ENCODE measurements around the gene SZT2.

The SZT2 gene

DNA sequence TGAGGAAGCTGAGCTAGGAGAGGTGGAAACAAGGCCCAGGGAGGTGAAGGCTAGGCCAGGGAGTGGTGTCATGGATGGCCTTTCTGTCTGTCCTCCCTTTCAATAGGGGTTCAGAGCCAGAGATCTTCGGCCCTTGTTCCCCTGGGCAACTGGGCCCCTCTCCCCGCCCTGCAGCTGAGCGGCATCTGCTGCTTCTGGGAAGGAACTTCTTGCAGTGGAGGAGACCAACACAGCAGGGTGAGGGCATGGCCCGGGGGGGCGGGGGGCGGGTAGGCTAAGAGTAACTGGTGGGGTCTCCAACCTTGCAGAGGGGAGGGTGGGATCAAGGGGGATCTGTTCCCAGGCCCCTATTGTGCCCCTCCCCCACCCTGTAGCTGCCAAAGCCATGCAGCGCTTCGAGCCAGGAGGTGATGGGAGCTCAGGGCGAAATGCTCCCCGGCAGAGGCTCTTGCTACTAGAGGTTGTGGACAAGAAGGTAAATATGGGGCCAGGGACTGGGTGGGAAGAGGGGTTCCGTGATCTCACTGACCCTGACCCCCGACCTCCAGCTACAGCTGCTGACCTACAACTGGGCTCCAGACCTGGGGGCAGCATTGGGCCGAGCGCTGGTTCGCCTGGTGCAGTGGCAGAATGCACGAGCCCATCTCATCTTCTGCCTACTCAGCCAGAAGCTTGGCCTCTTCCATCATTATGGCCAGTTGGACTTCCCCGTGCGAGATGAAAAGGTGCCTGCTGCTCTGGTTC is 52.4 kb downstream of the SZT2 start:
- DNase-seq (ENCODE audit: low read depth), result no peak

DNA sequence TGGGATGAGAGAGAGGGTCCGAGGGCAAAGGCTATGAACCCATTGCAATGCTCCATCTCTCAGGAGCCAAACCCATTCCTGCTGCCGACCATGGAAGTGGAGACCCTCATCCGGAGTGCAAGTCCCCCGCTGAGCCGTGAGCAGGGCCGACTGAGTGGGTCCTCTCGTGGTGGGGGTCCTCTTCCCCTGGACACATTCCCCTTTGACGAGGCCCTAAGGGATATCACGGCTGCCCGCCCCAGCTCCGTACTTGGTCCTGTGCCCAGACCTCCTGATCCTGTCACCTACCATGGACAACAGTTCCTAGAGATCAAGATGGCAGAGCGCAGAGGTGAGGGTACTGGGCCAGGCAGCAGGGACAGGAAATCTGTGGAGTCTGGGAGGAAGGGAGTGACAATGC is 53.1 kb downstream of the SZT2 start:
- no peak for DNase-seq (ENCODE audit: low read depth)

DNA sequence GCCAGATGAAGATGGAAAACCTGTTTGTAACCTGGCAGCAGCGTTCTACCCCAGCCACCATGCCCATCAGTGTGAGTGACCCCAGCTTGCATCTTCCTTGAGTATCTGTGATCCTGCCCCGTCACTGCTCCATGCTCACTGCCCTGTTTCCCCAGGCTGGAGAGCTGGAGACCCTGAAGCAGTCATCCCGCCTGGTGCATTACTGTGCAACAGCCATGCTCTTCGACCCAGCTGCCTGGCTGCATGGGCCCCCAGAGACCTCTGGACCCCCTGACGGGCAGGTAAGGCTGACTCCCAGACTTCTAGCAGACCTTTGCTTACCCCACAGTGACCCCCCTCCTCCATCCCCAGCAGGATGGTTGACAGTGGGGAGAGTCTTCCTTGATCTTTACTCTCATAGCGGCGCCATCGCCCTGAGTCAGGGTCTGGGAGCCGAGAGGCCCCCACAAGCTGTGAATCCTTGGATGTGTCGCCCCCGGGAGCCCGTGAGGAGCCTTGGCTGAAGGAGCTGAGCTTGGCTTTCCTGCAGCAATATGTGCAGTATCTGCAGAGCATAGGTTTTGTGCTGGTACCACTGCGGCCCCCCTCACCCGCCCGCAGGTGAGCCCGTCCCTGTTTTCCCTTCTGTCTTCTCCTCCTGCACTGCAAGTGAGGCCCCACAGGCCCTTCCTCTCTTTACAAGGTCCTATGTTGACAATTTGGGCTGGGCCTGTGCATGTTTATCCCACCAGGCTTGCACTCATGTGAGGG is 53.7 kb downstream of the SZT2 start:
- DNase-seq (ENCODE audit: low read depth), result no peak

DNA sequence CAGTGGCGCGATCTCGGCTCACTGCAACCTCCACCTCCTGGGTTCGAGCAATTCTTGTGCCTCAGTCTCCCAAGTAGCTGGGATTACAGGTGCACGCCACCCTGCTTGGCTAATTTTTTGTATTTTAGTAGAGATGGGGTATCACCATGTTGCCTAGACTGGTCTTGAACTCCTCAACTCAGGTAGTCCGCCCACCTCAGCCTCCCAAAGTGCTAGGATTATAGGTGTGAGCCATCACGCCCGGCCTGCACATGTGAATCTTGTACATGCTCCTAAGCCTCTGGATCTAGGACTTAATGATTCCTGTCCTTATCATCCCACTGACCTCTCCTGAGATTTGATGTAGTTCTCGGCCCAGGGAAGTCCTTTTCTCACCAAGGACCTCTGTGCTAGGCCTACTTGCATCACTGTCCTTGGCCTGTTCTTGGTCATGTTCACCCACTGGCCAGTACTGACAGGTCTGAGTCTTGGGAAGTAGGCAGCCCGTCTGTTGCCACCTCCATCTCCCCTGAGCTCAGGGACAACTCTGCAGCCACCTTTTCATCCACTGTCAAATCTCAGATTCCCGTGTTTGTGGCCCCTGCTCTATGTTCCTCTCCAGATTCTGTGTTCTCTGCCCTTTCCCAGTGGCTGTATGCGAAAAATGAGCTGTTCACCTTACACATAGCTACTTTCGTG is 54.6 kb downstream of the SZT2 start:
- DNase-seq (ENCODE audit: low read depth), result no peak

DNA sequence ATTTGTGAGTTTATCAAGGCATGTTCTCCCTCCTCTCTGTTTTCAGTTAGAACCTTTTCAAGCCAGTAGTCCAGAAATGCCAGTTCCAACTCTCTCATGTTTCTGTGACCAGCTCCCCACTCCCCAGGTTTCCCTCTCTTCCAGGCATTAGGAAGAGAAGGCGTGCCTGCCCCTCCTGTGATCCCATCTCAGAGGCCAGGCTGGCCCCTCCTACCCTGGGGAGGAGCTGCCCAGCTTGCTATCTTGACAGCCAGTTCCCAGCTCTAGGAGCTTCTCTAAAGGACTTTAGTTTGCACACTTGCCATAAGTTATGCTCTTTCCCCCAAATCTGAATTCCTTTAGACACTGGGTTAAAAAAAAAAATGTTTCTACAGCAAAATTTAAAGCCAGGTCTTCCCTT is 55.1 kb downstream of the SZT2 start:
- DNase-seq (ENCODE audit: low read depth), result no peak

DNA sequence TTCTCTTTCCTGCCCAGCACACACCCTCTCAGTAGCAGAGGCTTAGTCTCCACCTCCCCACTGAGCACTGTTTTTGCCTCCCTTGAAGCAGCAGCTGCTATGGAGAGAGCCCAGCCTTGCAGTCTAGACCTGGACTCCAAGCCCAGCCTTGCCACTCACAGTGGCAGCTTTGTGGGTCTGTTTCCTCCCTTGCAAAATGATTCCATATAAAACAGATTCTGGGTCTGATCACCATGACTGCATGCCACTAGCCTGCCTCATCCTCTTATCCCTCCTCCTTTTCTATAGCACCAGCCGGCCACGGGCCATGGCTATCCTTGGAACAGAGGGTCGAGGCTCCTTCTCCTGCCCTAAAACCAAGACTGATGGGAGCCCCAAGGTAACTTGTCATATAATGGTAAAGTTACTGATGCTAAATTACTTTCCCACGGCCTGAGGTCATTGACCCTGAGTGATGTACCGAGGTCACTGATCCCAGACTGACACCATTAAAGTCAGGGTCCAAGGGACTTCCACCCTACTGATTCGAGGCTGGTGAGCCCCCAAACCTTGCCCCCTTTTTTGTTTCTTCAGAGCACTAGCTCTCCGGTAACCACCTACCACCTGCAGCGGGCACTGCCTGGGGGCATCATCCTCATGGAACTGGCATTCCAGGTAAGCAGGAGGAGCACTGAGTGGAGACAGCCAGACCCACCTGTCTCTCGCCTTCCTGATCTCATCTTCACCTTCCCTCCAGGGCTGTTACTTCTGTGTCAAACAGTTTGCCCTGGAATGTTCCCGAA is 56.1 kb downstream of the SZT2 start:
- DNase-seq (ENCODE audit: low read depth), result no peak

DNA sequence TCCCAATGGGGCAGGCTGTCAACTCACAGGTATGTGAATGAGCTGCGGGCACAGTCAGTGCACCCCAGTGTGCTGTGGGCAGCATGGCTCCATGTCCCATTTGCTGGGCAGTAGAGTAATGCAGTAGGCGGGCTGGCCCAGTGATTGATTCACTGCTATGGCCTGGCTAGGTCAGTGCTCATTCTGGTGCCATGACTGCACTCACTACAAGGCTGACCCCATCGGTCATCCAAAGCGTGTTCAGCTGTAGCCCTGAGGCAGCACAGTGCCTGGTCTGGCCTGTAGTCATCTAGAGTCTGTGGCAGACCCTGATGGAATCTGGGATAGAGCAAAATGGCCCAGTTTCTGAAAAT is 56.7 kb downstream of the SZT2 start:
- DNase-seq (ENCODE audit: low read depth), result no peak

DNA sequence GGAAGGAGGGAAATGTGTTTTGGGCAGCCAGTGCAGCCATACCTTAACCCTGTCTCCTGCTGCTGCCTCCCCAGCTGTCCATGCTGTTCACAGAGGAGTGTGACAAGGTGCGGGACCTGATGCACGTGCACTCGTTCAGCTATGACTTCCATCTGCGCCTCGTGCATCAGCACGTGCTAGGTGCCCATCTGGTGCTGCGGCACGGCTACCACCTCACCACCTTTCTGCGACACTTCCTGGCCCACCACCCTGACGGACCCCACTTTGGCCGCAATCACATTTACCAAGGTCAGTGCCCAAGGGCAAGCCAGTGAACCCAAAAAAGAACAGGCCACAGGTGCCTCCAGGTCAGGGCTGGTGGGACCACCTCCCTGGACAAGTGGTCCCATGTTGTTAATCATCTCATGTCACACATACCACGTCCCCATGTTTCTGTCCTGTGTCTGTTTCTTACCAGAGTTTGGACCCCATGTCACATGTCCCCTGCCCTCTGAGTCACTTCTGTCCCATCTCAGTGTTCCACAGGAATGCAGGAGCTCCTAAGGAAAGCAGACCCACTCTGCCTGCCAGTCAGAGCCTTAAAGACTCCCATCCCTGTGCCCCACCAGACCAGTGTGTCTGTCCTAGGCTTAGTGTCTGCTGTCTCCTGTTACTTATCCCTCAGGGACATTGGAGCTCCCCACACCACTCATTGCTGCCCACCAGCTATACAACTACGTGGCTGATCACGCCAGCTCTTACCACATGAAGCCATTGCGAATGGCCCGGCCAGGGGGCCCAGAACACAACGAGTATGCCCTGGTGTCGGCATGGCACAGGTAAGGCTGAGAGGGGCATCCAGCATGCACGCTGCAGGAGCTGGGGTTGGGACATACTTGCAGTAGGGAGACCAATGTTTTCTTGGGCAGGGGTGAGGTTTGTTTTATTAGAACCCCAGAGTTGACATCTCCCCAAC is 57.5 kb downstream of the SZT2 start:
- DNase-seq (ENCODE audit: low read depth), result no peak

DNA sequence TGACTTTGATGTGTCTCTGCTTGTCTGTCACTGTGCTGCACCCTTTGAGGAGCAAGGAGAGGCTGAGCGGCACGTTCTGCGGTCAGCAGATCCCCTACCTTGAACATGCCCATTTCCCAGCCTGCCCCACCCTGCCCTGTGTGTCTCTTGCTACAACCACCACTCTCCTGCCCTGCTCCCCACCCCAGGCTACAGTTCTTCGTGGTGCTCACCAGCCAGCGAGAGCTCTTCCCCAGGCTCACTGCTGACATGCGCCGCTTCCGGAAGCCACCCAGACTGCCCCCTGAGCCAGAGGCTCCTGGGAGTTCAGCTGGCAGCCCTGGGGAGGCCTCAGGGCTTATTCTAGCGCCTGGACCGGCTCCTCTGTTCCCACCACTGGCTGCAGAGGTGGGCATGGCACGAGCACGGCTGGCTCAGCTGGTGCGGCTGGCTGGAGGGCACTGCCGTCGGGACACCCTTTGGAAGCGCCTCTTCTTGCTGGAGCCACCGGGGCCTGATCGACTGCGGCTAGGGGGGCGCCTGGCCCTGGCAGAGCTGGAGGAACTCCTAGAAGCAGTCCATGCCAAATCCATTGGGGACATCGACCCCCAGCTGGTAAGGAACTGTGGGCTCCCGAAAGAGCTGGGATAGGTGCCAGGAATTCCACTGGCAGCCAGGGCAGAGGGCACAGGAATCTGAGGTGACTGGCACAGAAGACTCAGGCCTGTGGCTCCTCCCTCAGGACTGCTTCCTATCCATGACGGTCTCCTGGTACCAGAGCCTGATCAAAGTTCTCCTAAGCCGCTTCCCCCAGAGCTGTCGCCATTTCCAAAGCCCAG is 58.4 kb downstream of the SZT2 start:
- DNase-seq (ENCODE audit: low read depth), result no peak

DNA sequence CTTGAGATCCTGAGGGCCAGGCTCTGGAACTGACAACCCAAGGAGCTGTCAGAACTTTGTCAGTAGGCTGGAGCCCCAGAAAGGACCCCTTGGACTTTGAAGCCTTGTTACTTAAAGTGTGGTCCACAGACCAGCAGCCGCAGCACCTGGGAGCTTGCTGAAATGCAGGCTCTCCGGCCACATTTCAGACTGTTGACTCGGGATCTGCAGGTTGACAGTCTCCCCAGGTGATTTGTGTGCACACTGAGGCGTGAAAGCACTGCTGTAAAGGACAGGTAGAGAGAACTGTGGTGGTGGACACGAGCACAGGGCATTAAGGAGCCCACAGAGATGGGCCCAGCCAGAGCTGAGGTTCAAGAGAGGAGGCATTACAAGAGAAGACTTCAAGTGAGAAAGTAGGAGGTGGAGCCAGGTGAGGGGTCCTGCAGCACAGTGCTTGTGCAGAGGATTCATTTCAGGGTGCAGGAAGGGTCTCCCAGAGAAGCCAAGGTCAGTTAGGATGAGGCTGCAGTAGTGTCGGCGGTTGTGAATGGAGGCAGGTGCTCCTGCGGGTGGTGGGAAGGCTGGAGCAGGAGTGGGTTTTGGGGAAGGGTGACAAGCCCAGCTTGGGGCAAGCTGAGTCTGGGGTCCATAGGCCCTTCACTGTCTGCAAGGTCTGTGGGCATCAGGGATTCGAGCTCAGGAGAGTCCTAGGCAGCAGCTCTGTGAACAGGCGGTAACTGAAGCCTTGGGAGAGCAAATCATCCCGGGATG is 59.4 kb downstream of the SZT2 start:
- DNase-seq (ENCODE audit: low read depth), result no peak

DNA sequence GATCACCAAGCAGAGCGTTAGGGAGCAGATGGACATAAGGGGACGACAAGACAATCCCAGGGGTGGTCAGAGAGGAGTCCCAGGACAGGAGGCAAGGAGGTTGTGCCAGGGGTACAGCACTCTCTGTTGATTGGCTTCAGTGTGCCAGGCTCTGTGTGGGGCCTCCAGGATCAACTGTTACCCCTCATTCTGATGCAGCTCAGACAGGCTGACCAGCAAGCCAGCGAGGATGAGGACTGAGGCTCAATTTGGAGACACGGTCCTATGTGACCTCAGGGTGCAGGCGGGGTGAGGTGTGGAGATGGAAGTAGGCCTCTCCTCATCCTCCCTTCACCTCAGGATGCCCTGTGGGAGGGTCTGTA is 60.0 kb downstream of the SZT2 start:
- no peak for DNase-seq (ENCODE audit: low read depth)

DNA sequence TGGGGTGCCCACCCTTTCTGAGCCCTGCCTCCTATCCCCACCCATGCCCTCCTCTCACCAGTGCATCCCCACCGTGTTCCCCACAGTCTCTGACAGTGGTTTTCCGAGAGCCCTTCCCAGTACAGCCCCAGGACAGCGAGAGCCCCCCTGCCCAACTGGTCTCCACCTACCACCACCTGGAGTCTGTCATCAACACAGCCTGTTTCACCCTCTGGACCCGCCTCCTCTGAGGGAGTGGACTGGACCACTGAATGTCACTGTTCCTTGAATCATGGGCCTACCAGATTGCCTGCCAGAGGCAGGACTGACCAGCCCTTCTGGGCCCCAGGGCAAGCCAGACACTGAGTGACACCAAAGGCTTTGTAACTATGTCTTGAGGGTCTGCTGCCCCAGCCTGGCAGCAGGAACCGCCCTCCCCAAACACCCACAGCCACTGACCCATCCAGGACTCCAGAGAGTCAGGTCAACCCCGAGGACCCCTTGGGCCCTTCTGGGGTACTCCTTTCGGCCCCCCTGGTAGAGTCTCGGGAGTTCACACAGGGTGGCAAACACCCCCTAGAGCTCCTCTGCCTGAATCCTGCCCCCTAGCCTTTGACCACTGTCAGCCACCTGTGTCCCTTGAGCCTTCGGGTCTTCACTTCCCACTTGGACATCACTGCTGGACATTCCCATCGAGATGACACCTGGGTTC is 60.7 kb downstream of the SZT2 start:
- no peak for DNase-seq (ENCODE audit: low read depth)

DNA sequence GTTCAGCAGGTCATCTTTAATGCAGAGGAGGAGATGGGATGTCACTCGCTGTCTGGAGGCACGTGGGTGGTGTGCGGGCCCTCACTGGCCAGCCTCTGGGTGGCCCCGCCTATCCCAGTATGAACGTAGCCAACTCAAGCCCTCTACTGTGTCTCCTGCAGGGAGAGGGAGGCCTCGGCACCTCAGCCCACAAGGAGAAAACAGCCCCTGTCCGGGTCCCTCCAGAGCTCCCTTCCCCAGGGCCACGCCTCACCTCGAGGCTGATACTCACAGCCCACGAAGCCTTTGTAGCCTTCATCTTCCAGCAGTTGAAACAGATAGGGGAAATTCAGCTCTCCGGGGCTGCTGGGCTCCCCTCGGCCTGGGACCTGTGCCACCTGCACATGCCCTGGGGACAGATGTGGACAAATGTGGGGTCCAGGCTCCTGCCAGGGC is 61.5 kb downstream of the SZT2 start:
- no peak for DNase-seq (ENCODE audit: low read depth)

DNA sequence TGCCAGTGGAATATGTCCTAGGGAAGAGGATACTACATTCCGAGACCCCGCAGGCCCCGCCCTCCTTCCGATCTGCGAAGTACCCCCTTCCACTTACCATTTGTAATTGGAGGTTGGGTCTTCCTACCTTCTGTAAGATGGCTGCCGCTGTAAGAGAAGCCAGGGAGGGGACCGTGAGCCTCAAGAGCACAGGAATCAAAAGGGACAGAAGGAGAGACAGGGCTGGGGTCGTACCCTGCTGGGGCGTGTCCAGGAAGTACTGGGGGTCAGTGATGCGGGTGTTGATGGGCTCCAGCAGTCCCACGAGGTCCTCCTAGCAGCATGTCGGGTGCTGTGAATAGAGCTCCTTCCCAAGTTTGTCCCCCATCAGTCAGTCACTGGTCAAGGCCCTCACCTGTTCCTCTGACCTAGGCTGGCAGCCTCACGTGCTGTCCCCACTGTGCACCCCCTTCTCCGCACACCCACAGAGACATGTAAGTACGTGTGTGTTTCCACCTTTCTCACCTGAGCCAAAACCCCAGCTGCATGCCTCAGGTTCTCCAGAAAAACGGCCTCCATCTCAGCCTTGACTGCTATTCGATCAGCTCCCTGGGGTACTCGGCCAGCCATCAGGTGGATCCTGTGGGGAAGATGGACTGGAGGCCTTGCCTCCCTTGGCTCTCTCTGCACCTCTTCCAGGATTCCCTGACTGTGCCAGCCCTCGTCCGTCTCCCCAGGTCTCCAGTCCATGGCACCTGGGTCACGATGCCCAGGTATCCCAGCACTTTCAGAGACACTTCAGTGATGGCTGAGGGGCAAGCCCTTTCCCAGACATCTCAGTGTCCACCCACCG is 62.2 kb downstream of the SZT2 start:
- no peak for DNase-seq (ENCODE audit: low read depth)

DNA sequence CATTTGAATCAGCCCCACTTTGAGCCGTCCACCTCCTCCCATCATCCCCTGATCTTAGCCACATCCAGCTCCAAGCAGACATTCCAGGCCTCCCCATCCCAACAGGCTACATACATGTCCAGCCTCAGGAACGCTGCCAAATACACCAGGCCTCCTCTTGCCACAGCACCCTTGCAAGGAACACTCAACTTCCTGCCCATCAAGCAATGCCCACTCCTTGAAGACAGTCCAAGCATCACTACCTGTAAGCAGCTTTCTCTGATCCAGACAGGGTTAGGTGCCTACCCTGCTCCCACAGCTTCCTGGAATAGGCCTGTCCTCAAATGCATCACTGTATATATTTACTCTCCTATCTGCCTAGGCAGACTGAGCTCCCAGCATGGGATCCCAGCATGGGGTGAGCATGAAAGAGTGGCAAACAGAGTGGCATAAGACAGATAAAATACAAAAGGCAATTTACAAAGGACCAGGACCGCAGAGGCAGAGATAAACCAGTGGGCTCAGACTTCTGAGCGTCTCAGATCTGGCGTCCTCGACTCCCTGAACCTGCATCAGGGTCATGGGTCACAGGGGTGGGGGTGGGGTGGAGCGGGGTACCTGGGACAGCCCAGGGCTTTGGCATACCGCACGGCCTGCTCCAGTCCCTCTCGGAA is 63.2 kb downstream of the SZT2 start:
- DNase-seq (ENCODE audit: low read depth), result no peak

DNA sequence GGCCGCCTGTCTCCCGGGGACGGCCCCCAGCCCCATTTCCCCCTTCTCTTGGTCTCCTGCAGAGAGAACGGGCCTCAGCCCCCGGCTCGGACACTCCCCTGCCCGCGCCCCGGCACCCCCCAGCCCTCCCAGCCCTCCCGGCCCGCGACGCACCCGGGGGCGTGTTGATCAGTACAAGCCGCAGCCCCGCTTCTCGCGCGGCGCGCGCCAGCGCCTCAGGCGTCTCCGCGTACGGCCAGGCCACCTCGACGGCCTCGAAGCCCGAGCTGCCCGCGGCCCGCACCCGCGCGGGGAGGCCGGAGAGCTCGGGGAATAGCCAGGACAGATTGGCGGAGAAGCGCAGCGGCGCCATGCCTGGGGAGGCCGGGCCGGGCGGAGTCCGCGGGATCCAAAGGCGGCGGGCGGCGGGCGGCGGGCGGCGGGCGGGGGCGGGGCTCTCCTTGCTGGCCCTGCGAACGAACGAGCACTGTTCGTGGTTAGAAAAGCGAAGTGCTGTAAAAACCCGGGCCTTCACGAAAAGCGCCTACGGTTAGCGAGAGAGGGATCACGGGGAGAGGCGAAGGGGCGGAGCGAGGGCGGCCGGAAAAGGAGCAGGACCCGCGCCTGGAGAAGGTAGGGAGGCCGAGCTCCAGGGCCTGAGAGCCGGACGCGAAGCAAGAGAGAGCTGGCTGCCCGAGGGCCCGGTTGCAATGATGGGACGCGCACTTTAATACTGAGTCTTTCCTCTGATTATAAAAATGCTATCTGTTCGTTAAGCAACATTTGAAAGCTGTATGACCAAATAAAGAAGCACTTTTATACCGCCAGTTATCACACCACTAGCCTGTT is 64.0 kb downstream of the SZT2 start, which contains the start of gene HYI:
HYI (minus strand) TSS at position 490 of the 828 bp plus-strand sequence; CDS start at position 352, 138 bp downstream.
- no peak for DNase-seq (ENCODE audit: low read depth)
